ENCODE measurements around the gene DCC.

Gene DCC

GRCh38 chr18:52933356-52933755, 593.4 kb downstream of the DCC start:
- no peak for DNase-seq (ENCODE audit: low read depth)

DNA sequence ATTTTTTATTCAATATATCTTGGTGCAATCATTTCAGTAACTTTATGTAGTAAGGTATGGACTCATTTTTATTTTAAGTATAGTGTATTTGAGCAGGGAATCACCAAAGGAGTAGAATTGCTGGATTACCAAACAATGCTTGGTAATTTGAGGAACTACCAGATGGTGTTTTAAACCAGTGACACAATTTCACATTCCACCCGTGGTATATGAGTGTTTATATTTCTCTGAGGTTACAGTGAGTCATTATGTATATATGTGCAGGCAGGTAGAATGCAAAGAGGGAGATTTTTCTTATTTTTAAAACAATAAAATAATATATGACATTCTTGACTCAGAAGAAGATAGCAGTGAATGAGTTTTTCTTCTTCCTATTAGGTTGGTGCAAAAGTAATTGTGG, 596.9 kb downstream of the DCC start:
- peak; percentile 3 for DNase-seq (ENCODE audit: low read depth)

DNA sequence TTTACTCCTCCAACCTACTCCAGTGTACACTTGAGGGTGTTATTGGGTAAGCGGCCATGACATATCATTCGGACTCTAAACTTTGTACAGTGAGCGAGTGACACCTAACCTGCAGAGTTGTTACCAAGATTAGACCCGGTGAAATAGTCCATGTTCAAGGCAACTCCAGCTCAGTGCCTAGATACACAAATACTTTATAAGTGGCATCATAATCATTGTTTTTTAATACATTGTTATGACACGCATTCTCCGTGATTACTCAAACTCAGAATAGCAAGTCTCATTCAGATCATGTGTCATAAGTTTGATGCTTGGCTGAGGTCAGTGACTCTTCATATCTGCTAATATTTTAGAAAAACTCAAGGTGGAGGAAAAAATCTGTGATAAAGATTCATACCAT, 597.8 kb downstream of the DCC start:
- no peak for DNase-seq (ENCODE audit: low read depth)

DNA sequence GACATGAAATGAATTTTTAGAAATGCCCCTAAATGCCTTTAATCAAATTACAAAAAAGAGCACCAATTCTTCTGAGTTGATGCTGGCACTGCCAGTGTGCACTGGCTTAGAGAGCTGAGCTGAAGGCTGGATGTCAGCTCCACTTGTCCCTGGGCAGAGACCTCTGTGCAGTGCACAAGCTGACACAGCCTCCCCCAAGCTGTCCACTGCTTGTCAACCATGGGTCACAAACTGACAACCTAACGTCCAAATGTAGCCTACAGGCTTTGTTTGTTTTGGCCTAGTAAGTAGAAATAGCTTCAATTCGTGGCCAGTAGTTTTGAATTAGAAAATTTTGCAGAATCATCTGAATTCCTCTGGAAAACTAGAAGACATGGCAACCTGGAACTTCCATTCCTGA, 605.6 kb downstream of the DCC start:
- no peak for DNase-seq (ENCODE audit: low read depth)

- no peak for DNase-seq (ENCODE audit: low read depth)
Observed at GRCh38 chr18:52948868-52949444, 609.0 kb downstream of the DCC start.

DNA sequence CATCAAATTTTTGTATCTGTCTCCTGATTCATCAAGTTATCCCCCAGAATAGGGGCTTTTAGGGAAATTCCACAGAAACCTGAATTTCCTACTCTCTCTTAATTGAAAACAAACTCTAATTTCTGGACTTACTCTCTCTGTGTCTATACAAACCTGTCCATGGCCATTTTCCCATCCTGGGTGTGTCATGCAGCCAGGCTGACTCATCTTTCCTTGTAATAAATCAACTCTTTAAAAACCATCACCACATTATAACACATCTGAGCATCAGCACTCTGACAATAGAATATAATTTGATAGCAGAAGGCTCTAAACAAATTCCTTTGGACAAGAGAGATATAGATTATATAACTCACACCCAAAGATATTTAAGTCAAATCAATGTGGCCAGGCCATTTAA, 610.2 kb downstream of the DCC start:
- DNase-seq (ENCODE audit: low read depth) = no peak

DNA sequence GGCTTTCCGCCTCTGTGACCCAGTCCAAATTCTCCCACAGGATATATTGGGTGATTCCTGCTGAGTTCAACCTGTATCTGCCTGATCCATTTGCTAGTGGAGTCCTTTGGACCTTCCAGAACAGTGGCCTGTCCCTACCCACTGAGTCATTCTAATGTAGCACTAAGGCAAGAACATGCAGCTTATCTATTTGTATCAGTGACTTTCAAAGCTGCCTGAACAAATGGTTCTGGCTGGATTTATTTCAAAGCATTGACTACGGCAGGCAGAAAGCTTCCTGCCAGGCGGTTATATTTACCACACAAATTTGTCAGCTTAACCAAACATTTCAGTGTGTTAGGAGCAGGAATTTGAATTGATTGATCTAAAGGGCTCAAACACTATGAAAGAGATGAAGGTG, 613.4 kb downstream of the DCC start:
- no peak for DNase-seq (ENCODE audit: low read depth)

GRCh38 chr18:52963481-52963880, 623.5 kb downstream of the DCC start:
- no peak for DNase-seq (ENCODE audit: low read depth)

DNA sequence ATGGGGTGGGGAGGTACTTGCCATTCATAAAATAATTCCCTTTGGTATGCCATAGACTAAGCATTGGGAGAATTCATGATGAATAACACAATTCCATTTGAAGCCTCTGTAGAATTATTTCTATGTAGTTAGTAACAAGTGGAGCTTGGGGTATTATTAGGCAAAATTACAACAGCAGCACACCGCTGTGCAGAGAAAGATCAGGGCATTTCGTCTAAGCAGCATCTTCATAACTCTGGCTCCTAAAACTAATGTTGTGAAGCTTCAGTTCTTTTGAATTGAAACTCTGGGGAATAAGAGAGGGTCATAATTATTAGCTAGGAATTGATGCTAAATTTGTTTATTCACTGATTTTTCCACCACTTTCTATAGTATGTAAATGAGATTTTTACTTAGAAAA, 630.7 kb downstream of the DCC start:
- DNase-seq (ENCODE audit: low read depth) = no peak

DNA sequence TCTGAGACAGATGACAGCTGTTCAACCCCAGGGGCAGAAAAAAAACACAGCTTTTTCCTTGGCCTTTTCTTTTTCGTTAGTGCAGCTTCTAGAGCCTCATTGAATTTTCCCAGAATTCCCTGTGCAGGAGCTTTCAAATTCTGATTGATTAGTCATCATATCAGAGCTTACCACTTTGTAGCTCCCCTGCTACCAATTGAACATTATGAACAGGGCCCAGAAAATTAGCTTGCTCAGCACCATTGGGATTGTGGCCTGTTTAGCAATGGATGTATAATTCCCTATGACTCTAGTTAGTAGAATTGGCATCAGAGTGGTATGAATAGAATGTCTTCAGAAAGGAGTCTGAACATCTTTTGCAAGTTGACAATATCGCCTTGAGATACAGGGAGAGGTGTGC, 631.1 kb downstream of the DCC start:
- no peak for DNase-seq (ENCODE audit: low read depth)

DNA sequence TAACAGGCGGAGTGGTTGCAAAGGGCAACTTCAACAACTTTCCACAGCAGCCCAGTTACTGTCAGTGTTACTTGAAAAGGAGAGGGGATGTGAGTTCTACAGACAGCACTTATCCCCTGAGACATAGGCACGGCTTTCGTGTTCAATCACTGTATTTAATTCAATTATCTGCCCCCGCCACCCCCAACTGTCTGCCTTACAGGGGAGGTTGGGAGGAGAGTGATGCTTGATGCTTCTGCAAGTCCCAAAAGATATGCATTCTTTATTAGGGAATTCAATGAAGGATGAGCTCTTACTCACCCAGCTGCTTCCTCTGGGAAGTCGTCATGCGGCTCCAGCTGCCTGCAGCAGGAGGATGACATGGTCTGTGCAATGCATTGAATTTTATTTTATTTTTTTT, 639.9 kb downstream of the DCC start:
- no peak for DNase-seq (ENCODE audit: low read depth)

- DNase-seq (ENCODE audit: low read depth) = no peak
Observed at GRCh38 chr18:52991246-52991645, 651.2 kb downstream of the DCC start.

- no peak for DNase-seq (ENCODE audit: low read depth)
Observed at GRCh38 chr18:52992041-52992440, 652.0 kb downstream of the DCC start.

GRCh38 chr18:52995875-52996274, 655.9 kb downstream of the DCC start:
- no peak for DNase-seq (ENCODE audit: low read depth)

DNA sequence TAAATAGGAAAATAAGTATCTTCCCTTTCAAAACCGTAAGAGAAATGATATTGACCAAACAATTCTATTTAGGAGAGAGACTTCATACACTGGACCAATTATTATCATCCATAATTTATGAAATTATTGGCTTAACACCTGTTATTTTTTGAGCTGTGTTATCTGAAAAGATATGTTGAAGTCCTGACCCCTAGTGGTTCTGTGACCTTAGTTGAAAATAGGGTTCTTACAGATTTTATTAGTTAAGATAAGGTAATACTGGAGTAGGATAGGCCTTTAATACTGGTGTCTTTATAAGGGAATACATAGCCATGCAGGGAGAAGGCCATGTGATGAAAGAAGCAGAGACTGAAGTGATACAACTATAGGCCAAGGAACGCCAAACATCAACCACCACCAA, 659.6 kb downstream of the DCC start:
- DNase-seq (ENCODE audit: low read depth) = no peak

GRCh38 chr18:53004798-53005197, 664.8 kb downstream of the DCC start:
- no peak for DNase-seq (ENCODE audit: low read depth)

DNA sequence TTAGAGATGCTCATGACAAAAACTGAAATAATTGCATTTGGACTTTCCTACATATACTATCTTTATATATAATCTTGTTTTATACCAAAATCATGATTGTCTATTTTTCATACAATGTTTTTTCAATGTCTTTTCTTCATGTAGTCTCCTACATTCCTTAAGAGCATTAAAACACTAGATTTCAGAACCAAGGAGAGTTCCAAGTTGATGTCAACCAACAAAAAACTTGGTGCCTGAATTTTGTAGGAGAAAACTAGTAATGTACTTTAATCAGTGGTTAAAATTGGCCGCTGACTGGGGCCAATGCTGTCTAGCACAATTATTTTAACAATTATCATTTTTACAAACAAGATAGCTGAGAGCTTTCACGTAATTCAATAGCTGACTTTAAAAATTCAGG, 678.8 kb downstream of the DCC start:
- no peak for DNase-seq (ENCODE audit: low read depth)

- no peak for DNase-seq (ENCODE audit: low read depth)
Observed at GRCh38 chr18:53025247-53025646, 685.2 kb downstream of the DCC start.

- DNase-seq (ENCODE audit: low read depth) = no peak
Observed at GRCh38 chr18:53028565-53028964, 688.6 kb downstream of the DCC start.

- DNase-seq (ENCODE audit: low read depth) = no peak
Observed at GRCh38 chr18:53033128-53033527, 693.1 kb downstream of the DCC start.

- DNase-seq (ENCODE audit: low read depth) = no peak
Observed at GRCh38 chr18:53038608-53039007, 698.6 kb downstream of the DCC start.

DNA sequence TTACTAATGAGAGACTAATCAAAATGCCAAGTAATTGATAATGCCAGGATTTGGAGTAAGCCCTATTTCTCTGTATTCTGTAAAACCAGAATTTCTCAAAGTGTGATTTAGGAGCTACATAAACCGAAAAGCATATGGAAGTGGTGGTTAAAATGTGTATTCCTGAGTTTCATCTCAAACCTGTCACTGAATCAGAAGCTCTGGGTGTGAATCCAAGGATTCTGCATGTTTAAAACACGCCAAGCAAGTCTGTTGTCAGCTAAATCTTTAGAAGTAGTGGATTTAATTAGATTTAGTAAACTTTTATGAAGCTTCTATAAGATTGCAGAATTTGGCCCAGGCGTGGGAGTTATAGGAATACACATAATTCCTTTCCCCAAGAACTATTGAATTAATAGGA, 700.3 kb downstream of the DCC start:
- no peak for DNase-seq (ENCODE audit: low read depth)

- no peak for DNase-seq (ENCODE audit: low read depth)
Observed at GRCh38 chr18:53056064-53056463, 716.1 kb downstream of the DCC start.

DNA sequence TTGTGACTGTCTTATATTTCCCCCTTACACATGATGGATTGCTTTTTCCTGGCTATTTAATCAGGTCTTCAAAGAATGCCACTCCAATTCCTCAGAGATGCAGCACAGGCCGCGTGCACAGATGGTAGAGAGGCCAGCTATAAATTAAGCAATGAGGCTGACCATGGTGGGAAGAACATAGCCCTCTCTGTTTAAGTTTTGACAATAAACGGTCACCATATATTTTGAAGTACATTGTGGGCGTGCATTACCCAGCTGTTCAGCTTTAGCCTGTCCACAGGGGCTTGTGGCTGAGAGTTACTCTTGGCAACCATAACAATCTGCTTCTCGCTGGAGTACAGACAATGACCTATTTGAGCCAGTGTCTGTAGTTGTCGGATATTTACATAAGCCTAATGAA, 730.8 kb downstream of the DCC start:
- DNase-seq (ENCODE audit: low read depth) = no peak

GRCh38 chr18:53080687-53081086, 740.7 kb downstream of the DCC start:
- no peak for DNase-seq (ENCODE audit: low read depth)
